ENCODE results near the gene SAMHD1.

SAMHD1 gene

DNA sequence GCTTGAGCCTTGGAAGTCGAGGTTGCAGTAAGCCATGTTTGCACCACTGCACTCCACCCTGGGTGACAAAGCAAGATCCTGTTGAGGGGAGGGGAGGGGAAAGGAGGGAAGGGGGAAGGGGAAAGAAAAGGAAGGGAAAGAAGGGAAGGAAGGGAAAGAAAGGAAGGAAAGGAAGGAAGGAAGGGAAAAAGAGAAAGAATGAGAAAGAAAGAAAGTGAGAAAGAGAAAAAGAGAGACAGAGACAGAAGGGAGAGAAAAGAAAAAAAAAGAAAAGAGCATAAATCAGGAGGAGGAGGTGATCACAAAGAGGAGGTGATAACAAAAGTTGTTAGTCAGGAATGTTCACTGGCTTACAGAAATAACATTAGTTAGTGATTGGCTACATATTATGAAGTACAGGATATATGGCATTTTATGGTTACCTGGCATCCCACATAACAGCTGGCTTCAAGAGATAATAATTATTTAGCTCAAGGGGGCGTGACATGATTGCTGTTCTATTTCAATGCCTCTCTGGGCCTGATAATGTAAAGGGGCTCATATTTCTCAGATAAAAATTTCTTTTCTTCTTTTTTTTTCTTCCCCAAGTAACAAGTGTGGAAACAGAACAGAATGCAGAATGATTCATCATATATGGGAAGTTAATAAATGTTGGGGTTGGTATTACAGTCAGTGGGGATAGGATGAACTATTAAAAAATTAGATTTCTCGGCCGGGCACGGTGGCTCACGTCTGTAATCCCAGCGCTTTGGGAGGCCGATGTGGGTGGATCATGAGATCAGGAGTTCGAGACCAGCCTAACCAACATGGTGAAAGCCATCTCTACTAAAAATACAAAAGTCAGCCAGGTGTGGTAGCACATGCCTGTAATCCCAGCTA, 27.1 kb downstream of the SAMHD1 start:
- no peak for DNase-seq (ENCODE audit: low read depth in 2 of 2)
- no peak overlapping the region for H3K4me3 ChIP-seq (replicated peaks in 1 of 2; ENCODE audit: low read depth in 2 of 2, low read length in 2 of 2)
- TF ChIP-seq, protein P1, sequence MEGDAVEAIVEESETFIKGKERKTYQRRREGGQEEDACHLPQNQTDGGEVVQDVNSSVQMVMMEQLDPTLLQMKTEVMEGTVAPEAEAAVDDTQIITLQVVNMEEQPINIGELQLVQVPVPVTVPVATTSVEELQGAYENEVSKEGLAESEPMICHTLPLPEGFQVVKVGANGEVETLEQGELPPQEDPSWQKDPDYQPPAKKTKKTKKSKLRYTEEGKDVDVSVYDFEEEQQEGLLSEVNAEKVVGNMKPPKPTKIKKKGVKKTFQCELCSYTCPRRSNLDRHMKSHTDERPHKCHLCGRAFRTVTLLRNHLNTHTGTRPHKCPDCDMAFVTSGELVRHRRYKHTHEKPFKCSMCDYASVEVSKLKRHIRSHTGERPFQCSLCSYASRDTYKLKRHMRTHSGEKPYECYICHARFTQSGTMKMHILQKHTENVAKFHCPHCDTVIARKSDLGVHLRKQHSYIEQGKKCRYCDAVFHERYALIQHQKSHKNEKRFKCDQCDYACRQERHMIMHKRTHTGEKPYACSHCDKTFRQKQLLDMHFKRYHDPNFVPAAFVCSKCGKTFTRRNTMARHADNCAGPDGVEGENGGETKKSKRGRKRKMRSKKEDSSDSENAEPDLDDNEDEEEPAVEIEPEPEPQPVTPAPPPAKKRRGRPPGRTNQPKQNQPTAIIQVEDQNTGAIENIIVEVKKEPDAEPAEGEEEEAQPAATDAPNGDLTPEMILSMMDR (IDR thresholded peaks at IDR 0.05; ENCODE audit: low read depth, low read length): no peak

DNA sequence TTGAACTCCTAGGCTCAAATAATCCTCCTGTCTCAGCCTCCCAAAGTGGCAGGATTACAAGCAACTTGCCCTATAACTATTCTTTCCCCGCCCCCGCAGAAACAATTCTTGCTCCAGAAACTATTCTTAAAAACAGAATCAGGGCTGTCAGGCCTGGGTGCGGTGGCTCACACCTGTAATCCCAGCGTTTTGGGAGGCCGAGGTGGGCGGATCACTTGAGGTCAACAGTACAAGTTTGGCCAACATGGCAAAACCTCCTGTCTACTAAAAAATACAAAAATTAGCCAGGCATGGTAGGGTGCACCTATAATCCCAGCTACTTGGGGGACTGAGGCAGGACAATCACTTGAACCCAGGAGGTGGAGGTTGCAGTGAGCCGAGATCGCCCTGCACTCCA, 31.2 kb downstream of the SAMHD1 start:
- no peak for DNase-seq (ENCODE audit: low read depth in 2 of 2)
- TF ChIP-seq, protein P1 (IDR thresholded peaks at IDR 0.05; ENCODE audit: low read depth, low read length): no peak
- no peak overlapping the region for H3K4me3 ChIP-seq (replicated peaks in 1 of 2; ENCODE audit: low read depth in 2 of 2, low read length in 2 of 2)

DNA sequence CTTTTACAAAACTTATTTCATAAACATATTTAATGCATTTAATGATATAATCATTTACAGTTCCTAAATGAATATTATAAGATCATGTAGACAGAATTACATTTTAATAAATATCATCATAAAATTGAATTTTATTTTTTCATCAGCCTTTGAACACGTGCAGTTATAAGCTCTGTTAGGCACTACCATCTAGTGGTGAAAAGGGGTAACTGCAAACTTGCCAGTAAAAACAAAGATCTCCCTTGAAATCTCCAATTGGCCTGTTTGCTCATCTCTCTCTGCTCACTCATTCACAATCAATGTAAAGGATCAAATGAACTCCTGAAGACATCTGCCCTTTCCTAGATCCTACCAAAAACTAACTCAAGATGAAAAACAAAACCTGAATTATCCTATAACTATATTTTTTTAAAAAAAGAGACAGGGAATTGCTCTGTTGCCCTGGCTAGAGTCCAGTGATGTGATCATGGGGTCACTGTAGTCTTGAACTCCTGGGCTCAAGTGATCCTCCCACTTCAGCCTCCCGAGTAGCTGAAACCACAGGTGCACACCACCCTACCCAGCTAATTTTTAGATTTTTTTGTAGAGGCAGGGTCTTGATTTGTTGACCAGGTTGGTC, 31.7 kb downstream of the SAMHD1 start:
- peak; percentile 77 to 82 for DNase-seq (ENCODE audit: low read depth in 2 of 2)
- TF ChIP-seq, protein P1 (IDR thresholded peaks at IDR 0.05; ENCODE audit: low read depth, low read length): peak; percentile 94
- H3K4me3 ChIP-seq (replicated peaks in 1 of 2; ENCODE audit: low read depth in 2 of 2, low read length in 2 of 2): no peak overlapping the region

DNA sequence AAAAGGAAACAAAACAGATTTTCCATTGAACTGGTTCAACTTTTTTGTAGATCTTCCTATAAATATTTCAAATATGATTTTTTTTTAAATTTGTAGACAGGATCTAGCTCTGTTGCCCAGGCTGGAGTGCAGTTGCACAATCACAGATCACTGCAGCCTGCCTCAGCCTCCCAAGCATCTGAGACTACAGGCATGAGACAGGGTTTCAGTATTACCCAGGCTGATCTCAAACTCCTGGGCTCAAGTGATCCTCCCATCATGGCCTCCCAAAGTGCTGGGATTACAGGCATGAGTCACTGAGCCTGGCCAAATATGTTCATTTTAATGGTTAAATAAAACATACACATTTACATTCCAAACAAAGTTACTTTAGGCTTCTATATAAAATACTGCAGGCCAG, 33.6 kb downstream of the SAMHD1 start:
- TF ChIP-seq, protein P1 (IDR thresholded peaks at IDR 0.05; ENCODE audit: low read depth, low read length): no peak
- no peak overlapping the region for H3K4me3 ChIP-seq (replicated peaks in 1 of 2; ENCODE audit: low read depth in 2 of 2, low read length in 2 of 2)
- DNase-seq (ENCODE audit: low read depth in 2 of 2): peak in 1 of 2 donors; percentile 5

DNA sequence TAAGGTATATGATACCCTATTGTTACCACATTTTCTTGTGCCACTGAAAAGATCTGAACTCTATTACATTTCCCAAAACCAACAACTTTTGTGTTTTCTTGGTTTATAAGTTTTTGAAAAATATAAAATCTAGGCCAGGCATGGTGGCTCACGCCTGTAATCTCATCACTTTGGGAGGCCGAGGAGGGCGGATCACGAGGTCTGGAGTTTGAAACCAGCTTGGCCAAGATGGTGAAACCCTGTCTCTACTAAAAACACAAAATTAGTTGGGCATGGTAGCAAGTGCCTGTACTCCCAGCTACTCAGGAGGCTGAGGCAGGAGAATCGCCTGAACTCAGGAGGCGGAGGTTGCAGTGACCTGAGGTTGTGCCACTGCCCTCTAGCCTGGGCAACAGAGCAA, 34.3 kb downstream of the SAMHD1 start:
- H3K4me3 ChIP-seq (replicated peaks in 1 of 2; ENCODE audit: low read depth in 2 of 2, low read length in 2 of 2): no peak overlapping the region
- TF ChIP-seq, protein P1 (IDR thresholded peaks at IDR 0.05; ENCODE audit: low read depth, low read length): no peak
- no peak for DNase-seq (ENCODE audit: low read depth in 2 of 2)

DNA sequence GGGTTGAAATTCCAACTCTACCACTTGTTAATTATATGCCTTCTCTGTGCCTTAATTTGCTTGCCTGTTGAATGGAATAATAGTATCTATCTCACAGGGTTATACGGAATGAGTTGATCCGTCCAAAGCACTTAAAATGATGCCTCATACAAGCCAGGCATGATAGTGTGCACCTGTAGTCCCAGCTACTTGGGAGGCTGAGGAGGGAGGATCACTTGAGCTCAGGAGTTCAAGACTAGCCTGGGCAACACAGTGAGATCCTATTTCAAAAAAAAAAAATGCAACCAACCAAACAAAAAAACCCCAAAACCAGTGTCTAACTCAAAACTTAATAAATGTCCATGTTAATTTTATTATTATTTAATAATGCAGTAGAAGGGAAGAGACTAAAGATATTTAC, 35.3 kb downstream of the SAMHD1 start:
- TF ChIP-seq, protein P1 (IDR thresholded peaks at IDR 0.05; ENCODE audit: low read depth, low read length): no peak
- H3K4me3 ChIP-seq (replicated peaks in 1 of 2; ENCODE audit: low read depth in 2 of 2, low read length in 2 of 2): no peak overlapping the region
- DNase-seq (ENCODE audit: low read depth in 2 of 2): no peak

Data from cardiac fibroblast (primary cell).